ENCODE results near the gene NR2F6. TPM values are rescaled to one million over a fixed set of nuclear protein-coding genes. Genes with fewer than 3 reads are reported as not detected.

NR2F6 gene
- polyA plus RNA-seq, 1 donor (not counting 4 experiments of a cell fraction or from before 2014, with no cell fraction given) = 12.3 TPM

GRCh38 chr19:17283504-17283996 lies 37.8 kb upstream of the NR2F6 start:
- no peaks in the 10 kb centered on the region for H3K9me3 ChIP-seq (ENCODE audit: control insufficient read depth, low read depth, low read length)
- peaks cover 6% of the 10 kb centered on the region for H3K4me1 ChIP-seq (ENCODE audit: control insufficient read depth, extremely low read depth, insufficient read depth, low read length)
- H4K20me1 ChIP-seq (ENCODE audit: control insufficient read depth, extremely low read depth, insufficient read depth, low read length) = no peaks in the 10 kb centered on the region
- TF ChIP-seq EZH2 (IDR thresholded peaks at IDR 0.05; ENCODE audit: low read length) (no peak), CTCF (optimal IDR thresholded peaks at IDR 0.05 in 1 of 3, IDR thresholded peaks at IDR 0.05 in 1 of 3, conservative IDR thresholded peaks at IDR 0.05 in 1 of 3; ENCODE audit: extremely low read depth in 1 of 3, insufficient read depth in 2 of 3, low read length in 3 of 3) (no peak)
- no peaks in the 10 kb centered on the region for H3K79me2 ChIP-seq (ENCODE audit: control insufficient read depth, insufficient read depth, low read length)
- no peaks in the 10 kb centered on the region for H3K9me1 ChIP-seq (ENCODE audit: control insufficient read depth, extremely low read depth, insufficient read depth, low read length)
- H3K36me3 ChIP-seq (ENCODE audit: control insufficient read depth in 2 of 2, extremely low read depth in 1 of 2, insufficient read depth in 2 of 2, low read length in 2 of 2) = peaks cover 0 to 4% of the 10 kb centered on the region in 2 experiments
- no peak for DNase-seq (ENCODE audit: low read depth, low spot score)
- H3K4me3 ChIP-seq (ENCODE audit: control insufficient read depth in 2 of 3, extremely low read depth in 1 of 3, insufficient read depth in 2 of 3, low read depth in 1 of 3, low read length in 3 of 3) = no peak overlapping the region
- no peak overlapping the region for H3K4me2 ChIP-seq (ENCODE audit: control insufficient read depth, extremely low read depth, insufficient read depth, low read depth, low read length)
- no peaks in the 10 kb centered on the region for H3K27me3 ChIP-seq (ENCODE audit: control insufficient read depth, extremely low read depth, insufficient read depth, low read length)
- FAIRE-seq = no peak
- no peak overlapping the region for H3K9ac ChIP-seq (ENCODE audit: control insufficient read depth, extremely low read depth, insufficient read depth, low read length)
- H2AFZ ChIP-seq (ENCODE audit: control insufficient read depth, low read length) = no peak overlapping the region
- dilution Hi-C loops (cut with MboI; ENCODE audit: extremely low pct_ligation_motif_present, low sequenced_read_pairs) = no loop called here
- no peak overlapping the region for H3K27ac ChIP-seq (ENCODE audit: control insufficient read depth, insufficient read depth, low read length)

GRCh38 chr19:17282488-17283125 lies 36.9 kb upstream of the NR2F6 start:
- Histone ChIP-seq H3K79me2 (ENCODE audit: control insufficient read depth, insufficient read depth, low read length) (no peaks in the 10 kb centered on the region), H3K4me1 (ENCODE audit: control insufficient read depth, extremely low read depth, insufficient read depth, low read length) (peaks cover 6% of the 10 kb centered on the region), H3K4me2 (ENCODE audit: control insufficient read depth, extremely low read depth, insufficient read depth, low read depth, low read length) (peak overlapping the region; percentile 91), H3K36me3 (ENCODE audit: control insufficient read depth in 2 of 2, extremely low read depth in 1 of 2, insufficient read depth in 2 of 2, low read length in 2 of 2) (peaks cover 0 to 5% of the 10 kb centered on the region in 2 experiments), H3K9me1 (ENCODE audit: control insufficient read depth, extremely low read depth, insufficient read depth, low read length) (no peaks in the 10 kb centered on the region), H3K9me3 (ENCODE audit: control insufficient read depth, low read depth, low read length) (no peaks in the 10 kb centered on the region), H3K27me3 (ENCODE audit: control insufficient read depth, extremely low read depth, insufficient read depth, low read length) (no peaks in the 10 kb centered on the region), H3K9ac (ENCODE audit: control insufficient read depth, extremely low read depth, insufficient read depth, low read length) (peak overlapping the region; percentile 28), H4K20me1 (ENCODE audit: control insufficient read depth, extremely low read depth, insufficient read depth, low read length) (no peaks in the 10 kb centered on the region), H3K4me3 (ENCODE audit: control insufficient read depth in 2 of 3, extremely low read depth in 1 of 3, insufficient read depth in 2 of 3, low read depth in 1 of 3, low read length in 3 of 3) (peak overlapping the region; percentile 9 to 60 (median 44)), H2AFZ (ENCODE audit: control insufficient read depth, low read length) (peak overlapping the region; percentile 78), H3K27ac (ENCODE audit: control insufficient read depth, insufficient read depth, low read length) (no peak overlapping the region)
- dilution Hi-C loops (cut with MboI; ENCODE audit: extremely low pct_ligation_motif_present, low sequenced_read_pairs) = no loop called here
- TF ChIP-seq EZH2 (IDR thresholded peaks at IDR 0.05; ENCODE audit: low read length) (peak; percentile 41), CTCF (optimal IDR thresholded peaks at IDR 0.05 in 1 of 3, IDR thresholded peaks at IDR 0.05 in 1 of 3, conservative IDR thresholded peaks at IDR 0.05 in 1 of 3; ENCODE audit: extremely low read depth in 1 of 3, insufficient read depth in 2 of 3, low read length in 3 of 3) (peak; percentile 74 to 97 (median 97))
- no peak for DNase-seq (ENCODE audit: low read depth, low spot score)
- FAIRE-seq = peak; percentile 29

All from keratinocyte (primary cell).